ELR (cell line): Measurements from ENCODE around the gene CYP2F1.
"Not testable (repeated sequence)": the region's sequence is repeated elsewhere in the genome, so short reads cannot be mapped to it uniquely, and the experiment has no call there.

Experiments
- DNase-seq: peaks from one replicate; pipeline ENCODE4 v3.0.0-alpha.2; 2015; ENCODE audit warnings: low read depth

CYP2F1 gene

GRCh38 chr19:41114132-41114531 lies at the start of gene CYP2F1:
Gene CYP2F1, plus strand, starts transcription at chr19:41114432. Its CDS starts 1,757 bp downstream, at chr19:41116189.
- no peak for DNase-seq

GRCh38 chr19:41064974-41065569 lies 49.2 kb upstream of the CYP2F1 start:
- DNase-seq: peak; percentile 53

GRCh38 chr19:41076286-41076685 lies 37.9 kb upstream of the CYP2F1 start:
- DNase-seq: no peak

- no peak for DNase-seq
Measured at GRCh38 chr19:41083516-41083915, 30.7 kb upstream of the CYP2F1 start.

GRCh38 chr19:41085748-41086415 lies 28.4 kb upstream of the CYP2F1 start:
- no peak for DNase-seq

- no peak for DNase-seq
Measured at GRCh38 chr19:41088151-41088550, 26.1 kb upstream of the CYP2F1 start, which contains the start of gene CYP2A13. Gene CYP2A13, plus strand, starts transcription at chr19:41088451. Its CDS starts 21 bp downstream, at chr19:41088472.

GRCh38 chr19:41089959-41090358 lies 24.3 kb upstream of the CYP2F1 start:
- no peak for DNase-seq

- DNase-seq: no peak
Measured at GRCh38 chr19:41095703-41096102, 18.5 kb upstream of the CYP2F1 start.

GRCh38 chr19:41096353-41096752 lies 17.9 kb upstream of the CYP2F1 start:
- no peak for DNase-seq

GRCh38 chr19:41097302-41097701 lies 16.9 kb upstream of the CYP2F1 start:
- DNase-seq: no peak

- no peak for DNase-seq
Measured at GRCh38 chr19:41098762-41099161, 15.5 kb upstream of the CYP2F1 start.

- DNase-seq: not testable (repeated sequence)
Measured at GRCh38 chr19:41102210-41102609, 12.0 kb upstream of the CYP2F1 start.

- no peak for DNase-seq
Measured at GRCh38 chr19:41106177-41106576, 8.1 kb upstream of the CYP2F1 start.

- DNase-seq: no peak
Measured at GRCh38 chr19:41111296-41111695, 2.9 kb upstream of the CYP2F1 start.

- no peak for DNase-seq
Measured at GRCh38 chr19:41111750-41112295, 2.4 kb upstream of the CYP2F1 start.

GRCh38 chr19:41112728-41113290 lies 1.4 kb upstream of the CYP2F1 start:
- DNase-seq: no peak

- DNase-seq: no peak
Measured at GRCh38 chr19:41116261-41116660, 2.0 kb downstream of the CYP2F1 start.

GRCh38 chr19:41120929-41121911 lies 7.0 kb downstream of the CYP2F1 start:
- not testable (repeated sequence) for DNase-seq

- DNase-seq: not testable (repeated sequence)
Measured at GRCh38 chr19:41122846-41123245, 8.6 kb downstream of the CYP2F1 start.

- DNase-seq: no peak
Measured at GRCh38 chr19:41123716-41124294, 9.6 kb downstream of the CYP2F1 start.

- peak; percentile 29 for DNase-seq
Measured at GRCh38 chr19:41126765-41127203, 12.6 kb downstream of the CYP2F1 start.
